Measurements from ENCODE around the gene MAB21L3. TPM values are rescaled to one million over a fixed set of nuclear protein-coding genes. Genes with fewer than 3 reads are reported as not detected.

The MAB21L3 gene
- total and polyA plus RNA-seq, 2 of the 13 experiments (the other 11 are each of a cell fraction or from before 2014, with no cell fraction given), result 0.55 to 4.1 TPM

GRCh38 chr1:116159177-116159576, 48.0 kb downstream of the MAB21L3 start (continued):
- TF ChIP-seq AFF4 (CRISPR knock-in tag; IDR thresholded peaks at IDR 0.05) (no peak), PAWR (CRISPR knock-in tag; IDR thresholded peaks at IDR 0.05; ENCODE audit: borderline replicate concordance) (no peak), ZNF382 (CRISPR knock-in tag; IDR thresholded peaks at IDR 0.05; ENCODE audit: borderline replicate concordance) (no peak), HIVEP1 (CRISPR knock-in tag; IDR thresholded peaks at IDR 0.05) (no peak)

- whole genome bisulfite sequencing (ENCODE audit: low lambda C conversion rate), result 29% methylated on average over 1 of the region's 1 CpG
- H3K4me1 ChIP-seq (ENCODE audit: insufficient read depth, low read length), result peaks cover 44% of the 10 kb centered on the region
- no peak overlapping the region for H3K9ac ChIP-seq (ENCODE audit: insufficient read depth, low read depth, low read length)
- DNase-seq (ENCODE audit: low spot score) (no peak), ATAC-seq (no peak), FAIRE-seq (no peak)
- ChIA-PET POLR2A (interaction anchor here (1.0 kb wide), 1 partner anchor 316 kb away, joined by 3 read pairs; no protein-coding TSS in a partner anchor), CTCF (ENCODE audit: low intra/inter-chr PET ratio, low total read pairs) (no interaction called here)
- no peaks in the 10 kb centered on the region for H3K36me3 ChIP-seq (replicated peaks in 1 of 2; ENCODE audit: control insufficient read depth in 1 of 2, insufficient read depth in 2 of 2, low read length in 2 of 2)
- H2AFZ ChIP-seq (ENCODE audit: low read length), result no peak overlapping the region
- H3K27ac ChIP-seq (ENCODE audit: extremely low read length, insufficient read depth, low read length), result no peak overlapping the region
- no peaks in the 10 kb centered on the region for H4K20me1 ChIP-seq (ENCODE audit: insufficient read depth, low read length)
- BruUV-seq (replicated peaks), result no TSS peak
- no peak overlapping the region for H3K4me3 ChIP-seq (replicated peaks in 1 of 3; ENCODE audit: insufficient read depth in 1 of 3, low read depth in 2 of 3, low read length in 3 of 3)
- no peaks in the 10 kb centered on the region for H3K79me2 ChIP-seq (ENCODE audit: insufficient read depth, low read length)
- in situ Hi-C loops (cut with HindIII; ENCODE audit: extremely low pct_ligation_motif_present, low pct_unique_long_range_greater_than_20kb), result loop anchor here (25.0 kb wide), 1 partner anchor 103 kb away; no protein-coding TSS in a partner anchor
- no peaks in the 10 kb centered on the region for H3K9me3 ChIP-seq (ENCODE audit: low read length)
- intact Hi-C loops (cut with micrococcal nuclease; ENCODE audit: unreplicated experiment), result no loop called here
- H3K4me2 ChIP-seq (ENCODE audit: low read depth, low read length), result no peak overlapping the region
- no peaks in the 10 kb centered on the region; a peak in 1 of 5 replicates for H3K27me3 ChIP-seq (ENCODE audit: control insufficient read depth in 1 of 2, insufficient read depth in 2 of 2, low read length in 2 of 2)
- TF ChIP-seq CREBL2 (CRISPR knock-in tag; IDR thresholded peaks at IDR 0.05; ENCODE audit: borderline replicate concordance) (no peak), BRCA1 (CRISPR knock-in tag; IDR thresholded peaks at IDR 0.05) (no peak), EZH2 (conservative IDR thresholded peaks at IDR 0.05; ENCODE audit: low read depth, low read length) (no peak), SNAPC4 (CRISPR knock-in tag; IDR thresholded peaks at IDR 0.05) (no peak), ZBTB33 (CRISPR knock-in tag; IDR thresholded peaks at IDR 0.05) (no peak), AKAP8 (CRISPR knock-in tag; IDR thresholded peaks at IDR 0.05) (no peak), MEIS2 (CRISPR knock-in tag; IDR thresholded peaks at IDR 0.05) (no peak), BHLHE40 (IDR thresholded peaks at IDR 0.05; ENCODE audit: low read length) (no peak), PAX8 (CRISPR knock-in tag; IDR thresholded peaks at IDR 0.05; ENCODE audit: borderline replicate concordance) (no peak)
Observed at GRCh38 chr1:116159611-116160010, 48.4 kb downstream of the MAB21L3 start.
